OCI-LY7 (cell line): ENCODE measurements around the gene ITPKB. TPM values are rescaled to one million over a fixed set of nuclear protein-coding genes. Genes with fewer than 3 reads are reported as not detected.

Experiments
- BruUV-seq: library from RNA; stranded (reverse); fragments of 400-500 nt; replicated peaks from 2 replicates; lab custom pipeline; 2021; lab: Mats Ljungman, UMichigan
- CTCF ChIA-PET: fragments of 300-600 bp; sonication (Branson Sonifier 250); formaldehyde crosslinking; loops from one replicate; lab custom pipeline; 2022; ENCODE audit warnings: antibody characterized with exemption; ENCODE audit not compliant: unreplicated experiment; lab: Charles Lee
- POLR2A ChIA-PET: fragments of 300-600 bp; sonication (Branson Sonifier 250); formaldehyde crosslinking; loops from one replicate; lab custom pipeline; 2022; ENCODE audit warnings: antibody characterized with exemption; lab: Charles Lee
- DNase-seq: peaks from one replicate; pipeline ENCODE4 v3.0.0-alpha.2; 2015; ENCODE audit warnings: low spot score
- H2AFZ ChIP-seq: fragments of 200-600 bp; sonication (generic), shearing (Covaris generic); 2 replicates; pipeline ENCODE4 v1.6.1; 2014; ENCODE audit warnings: mild to moderate bottlenecking, antibody characterized with exemption, low read length, moderate library complexity
- H3K27ac ChIP-seq: fragments of 200-600 bp; sonication (generic); 2 replicates; pipeline ENCODE4 v1.5.1; 2014; ENCODE audit warnings: mixed run types, low read depth, mild to moderate bottlenecking, moderate library complexity, low read length, inconsistent platforms; ENCODE audit not compliant: poor library complexity, severe bottlenecking
- H3K36me3 ChIP-seq: fragments of 200-600 bp; sonication (generic); 2 replicates; pipeline ENCODE4 v1.6.1; 2014; ENCODE audit warnings: mild to moderate bottlenecking, antibody characterized with exemption, low read length, moderate library complexity, mixed read lengths; ENCODE audit not compliant: insufficient read depth
- H3K4me1 ChIP-seq: fragments of 200-600 bp; sonication (generic); 2 replicates; pipeline ENCODE4 v1.5.1; 2014; ENCODE audit warnings: mild to moderate bottlenecking, low read length; ENCODE audit not compliant: insufficient read depth, poor library complexity, severe bottlenecking
- H3K4me2 ChIP-seq: fragments of 200-600 bp; sonication (generic); 2 replicates; pipeline ENCODE4 v1.6.1; 2014; ENCODE audit warnings: mild to moderate bottlenecking, low read length
- H3K4me3 ChIP-seq: fragments of 200-600 bp; sonication (generic); 2 replicates; pipeline ENCODE4 v1.5.1; 2014; ENCODE audit warnings: mild to moderate bottlenecking, low read depth, low read length; ENCODE audit not compliant: poor library complexity, severe bottlenecking
- H3K79me2 ChIP-seq: fragments of 200-600 bp; sonication (generic); 2 replicates; pipeline ENCODE4 v1.6.1; 2016; ENCODE audit warnings: low read depth, mild to moderate bottlenecking, low read length, moderate library complexity, mixed read lengths; ENCODE audit not compliant: insufficient read depth
- H3K9me2 ChIP-seq: fragments of 200-600 bp; sonication (generic); 2 replicates; pipeline ENCODE4 v1.6.1; 2016; ENCODE audit warnings: mild to moderate bottlenecking, low read length, mixed read lengths; ENCODE audit not compliant: insufficient read depth
- H3K9me3 ChIP-seq: fragments of 200-600 bp; sonication (generic); 2 replicates; pipeline ENCODE4 v1.6.1; 2014; ENCODE audit warnings: mild to moderate bottlenecking, mixed run types, low read length, mixed read lengths
- H4K20me1 ChIP-seq: fragments of 200-600 bp; sonication (generic); 2 replicates; pipeline ENCODE4 v1.6.1; 2014; ENCODE audit warnings: mild to moderate bottlenecking, antibody characterized with exemption, low read length, moderate library complexity, mixed read lengths; ENCODE audit not compliant: insufficient read depth
- CTCF ChIP-seq: fragments of 200-600 bp; sonication (generic); conservative IDR thresholded peaks from 2 replicates; pipeline ENCODE4 v1.5.1; 2014; ENCODE audit warnings: mild to moderate bottlenecking, antibody characterized with exemption, low read length, moderate library complexity, mixed read lengths
- EZH2phosphoT487 ChIP-seq: fragments of 200-600 bp; sonication (generic); IDR thresholded peaks from 2 replicates; pipeline ENCODE4 v1.6.1; 2018; ENCODE audit warnings: low read depth, borderline replicate concordance, mild to moderate bottlenecking, mixed run types, antibody characterized with exemption, low read length, moderate library complexity, mixed read lengths
- intact Hi-C: fragments of 100-400 bp; cut with micrococcal nuclease; formaldehyde crosslinking; loops from one replicate; pipeline ENCODE4 v1.10.0; 2022; ENCODE audit not compliant: unreplicated experiment
- total RNA-seq, 2 experiments: library from RNA; depleted of rRNA in 1 of 2; stranded (reverse); fragments of >200 nt in 1 of 2; shearing (Covaris generic) in 1 of 2; gene quantifications; 2 replicates each; pipeline ENCODE4 v1.2.3, GENCODE V29; 2014 to 2022

ITPKB gene
- total RNA-seq, 2 experiments from 2014 or later, result 20.5 to 33.3 TPM

DNA sequence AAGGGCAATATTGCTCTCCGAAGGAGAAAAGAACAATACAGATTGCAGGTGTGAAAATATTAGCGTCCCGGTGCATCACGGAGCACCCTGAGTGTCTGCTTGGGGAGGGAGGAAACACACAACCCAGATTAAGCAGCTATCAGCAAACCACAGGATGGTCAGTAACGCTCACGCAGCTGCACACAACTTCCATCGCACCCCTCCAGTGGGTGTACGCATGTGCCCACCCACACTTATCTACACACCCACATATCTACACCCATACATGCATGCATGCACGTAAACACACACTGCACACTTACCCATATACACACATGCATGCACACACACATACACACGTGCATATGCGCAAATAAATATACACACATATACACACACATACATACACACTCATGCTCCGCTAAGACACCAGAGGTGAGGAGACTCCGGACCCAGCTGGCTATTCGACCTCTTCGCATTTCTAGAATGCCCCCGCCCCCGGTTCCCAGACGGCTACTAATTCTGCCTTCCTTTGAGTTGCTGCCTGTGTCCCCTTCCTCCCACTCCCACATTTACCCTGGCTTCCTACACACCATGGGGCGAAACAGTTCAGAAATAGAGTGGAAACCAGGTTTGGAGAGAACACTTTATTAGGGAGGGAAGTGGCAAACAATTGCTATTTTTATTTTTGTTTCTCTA lies 26.2 kb downstream of the ITPKB start:
- H3K4me3 ChIP-seq, result peak overlapping the region; percentile 62
- no peaks in the 10 kb centered on the region for H3K9me2 ChIP-seq
- TF ChIP-seq CTCF (no peak), EZH2phosphoT487 (no peak)
- DNase-seq, result peak; percentile 88
- peak overlapping the region; percentile 99 for H3K27ac ChIP-seq
- H3K9me3 ChIP-seq, result peaks cover 11% of the 10 kb centered on the region
- H3K79me2 ChIP-seq, result peaks cover 84% of the 10 kb centered on the region
- no peaks in the 10 kb centered on the region for H4K20me1 ChIP-seq
- no TSS peak for BruUV-seq
- peak overlapping the region; percentile 98 for H3K4me2 ChIP-seq
- H2AFZ ChIP-seq, result no peak overlapping the region
- ChIA-PET POLR2A (interaction anchor here (1.0 to 2.2 kb wide), 16 partner anchors 9 to 276 kb away, joined by 3 to 10 read pairs (median 4); no protein-coding TSS in a partner anchor), CTCF (interaction anchor here (1.0 to 1.2 kb wide), 3 partner anchors 19 to 51 kb away, joined by 3 to 5 read pairs (median 3); no protein-coding TSS in a partner anchor)
- intact Hi-C loops, result loop anchor here (1.0 to 2.0 kb wide), 5 partner anchors 20 to 58 kb away; partner anchors contain the start of gene ITPKB
- H3K4me1 ChIP-seq, result peaks cover 100% of the 10 kb centered on the region
- peaks cover 62% of the 10 kb centered on the region for H3K36me3 ChIP-seq

GRCh38 chr1:226711976-226712741 lies 26.9 kb downstream of the ITPKB start:
- Histone ChIP-seq H3K9me3 (peaks cover 11% of the 10 kb centered on the region), H3K4me1 (peaks cover 92% of the 10 kb centered on the region), H3K9me2 (no peaks in the 10 kb centered on the region), H3K4me2 (peak overlapping the region; percentile 98), H3K79me2 (peaks cover 83% of the 10 kb centered on the region), H3K27ac (peak overlapping the region; percentile 99), H2AFZ (no peak overlapping the region), H3K36me3 (peaks cover 65% of the 10 kb centered on the region), H4K20me1 (no peaks in the 10 kb centered on the region), H3K4me3 (peak overlapping the region; percentile 62)
- BruUV-seq, result no TSS peak
- peak; percentile 86 for DNase-seq
- POLR2A ChIA-PET, result interaction anchor here (0.9 to 2.2 kb wide), 17 partner anchors 8 to 276 kb away, joined by 3 to 10 read pairs (median 4); no protein-coding TSS in a partner anchor
- intact Hi-C loops, result loop anchor here (1.0 to 2.0 kb wide), 6 partner anchors 21 to 116 kb away; partner anchors contain the start of gene ITPKB
- TF ChIP-seq CTCF, result no peak
- no peak for TF ChIP-seq EZH2phosphoT487
- CTCF ChIA-PET, result interaction anchor here (1.0 to 1.2 kb wide), 4 partner anchors 19 to 114 kb away, joined by 3 to 5 read pairs (median 3); no protein-coding TSS in a partner anchor
